Esophagus squamous epithelium (tissue), 4 donors: Measurements from ENCODE around the gene PRLR.

Experiments
- POLR2A ChIP-seq, 4 donors: fragments of 450-650 bp; IDR thresholded peaks; one replicate each; pipeline ENCODE4 v1.6.1; 2017; ENCODE audit warnings: antibody characterized with exemption in 4 of 4, mild to moderate bottlenecking in 4 of 4, moderate library complexity in 3 of 4
- TF ChIP-seq, protein P1 (sequence below), 6 experiments: fragments of 450-650 bp in 4 of 6; fragments of 200-600 bp in 2 of 6; sonication (generic) in 2 of 6; IDR thresholded peaks; one replicate each; pipeline ENCODE4 v1.5.1; 2016 to 2019; ENCODE audit warnings: antibody characterized with exemption in 6 of 6, mild to moderate bottlenecking in 4 of 6, moderate library complexity in 4 of 6

DNA sequence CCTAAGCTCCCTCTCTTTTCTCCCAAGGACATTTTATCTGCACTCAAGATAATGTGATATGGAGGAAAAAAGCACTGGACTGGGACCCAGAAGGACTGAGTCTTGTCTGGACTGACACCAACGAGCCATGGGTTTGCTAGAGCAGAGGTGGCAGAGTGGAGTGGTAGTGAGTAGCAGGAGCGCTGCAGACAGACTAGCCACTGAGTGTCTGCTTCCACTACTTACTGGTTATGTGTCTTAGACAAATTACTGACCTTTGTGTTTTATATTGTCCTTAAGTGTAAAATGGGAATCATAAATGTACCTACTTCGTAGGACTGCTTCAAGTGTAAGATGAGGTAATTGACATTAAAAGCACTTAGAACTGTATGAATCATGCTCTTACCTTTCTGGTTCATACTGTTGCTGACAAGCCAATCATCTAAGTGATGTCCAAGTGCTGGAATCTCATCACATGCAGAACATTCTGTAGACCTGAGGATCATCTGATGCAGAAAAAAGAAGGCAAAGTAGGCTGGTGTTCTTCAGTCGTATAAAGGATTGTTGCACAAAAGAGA lies 12.5 kb upstream of the PRLR start:
- TF ChIP-seq, protein P1, sequence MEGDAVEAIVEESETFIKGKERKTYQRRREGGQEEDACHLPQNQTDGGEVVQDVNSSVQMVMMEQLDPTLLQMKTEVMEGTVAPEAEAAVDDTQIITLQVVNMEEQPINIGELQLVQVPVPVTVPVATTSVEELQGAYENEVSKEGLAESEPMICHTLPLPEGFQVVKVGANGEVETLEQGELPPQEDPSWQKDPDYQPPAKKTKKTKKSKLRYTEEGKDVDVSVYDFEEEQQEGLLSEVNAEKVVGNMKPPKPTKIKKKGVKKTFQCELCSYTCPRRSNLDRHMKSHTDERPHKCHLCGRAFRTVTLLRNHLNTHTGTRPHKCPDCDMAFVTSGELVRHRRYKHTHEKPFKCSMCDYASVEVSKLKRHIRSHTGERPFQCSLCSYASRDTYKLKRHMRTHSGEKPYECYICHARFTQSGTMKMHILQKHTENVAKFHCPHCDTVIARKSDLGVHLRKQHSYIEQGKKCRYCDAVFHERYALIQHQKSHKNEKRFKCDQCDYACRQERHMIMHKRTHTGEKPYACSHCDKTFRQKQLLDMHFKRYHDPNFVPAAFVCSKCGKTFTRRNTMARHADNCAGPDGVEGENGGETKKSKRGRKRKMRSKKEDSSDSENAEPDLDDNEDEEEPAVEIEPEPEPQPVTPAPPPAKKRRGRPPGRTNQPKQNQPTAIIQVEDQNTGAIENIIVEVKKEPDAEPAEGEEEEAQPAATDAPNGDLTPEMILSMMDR (IDR thresholded peaks at IDR 0.05): no peak
- no peak for TF ChIP-seq POLR2A (IDR thresholded peaks at IDR 0.05)
